Stimulated activated CD4-positive, alpha-beta T cell treated with anti-CD3 and anti-CD28 coated beads, Interleukin-1b, Interleukin-23, amount 100 ng/mL, for 1 hour (primary cell): ENCODE results near the gene C17orf78.
"Not testable (repeated sequence)": the region's sequence is repeated elsewhere in the genome, so short reads cannot be mapped to it uniquely, and the experiment has no call there.

Experiments used
- DNase-seq, 2 donors: peaks; one replicate each; pipeline ENCODE4 v3.0.0-alpha.2; 2020; ENCODE audit warnings: low read depth in 2 of 2

Gene C17orf78

DNA sequence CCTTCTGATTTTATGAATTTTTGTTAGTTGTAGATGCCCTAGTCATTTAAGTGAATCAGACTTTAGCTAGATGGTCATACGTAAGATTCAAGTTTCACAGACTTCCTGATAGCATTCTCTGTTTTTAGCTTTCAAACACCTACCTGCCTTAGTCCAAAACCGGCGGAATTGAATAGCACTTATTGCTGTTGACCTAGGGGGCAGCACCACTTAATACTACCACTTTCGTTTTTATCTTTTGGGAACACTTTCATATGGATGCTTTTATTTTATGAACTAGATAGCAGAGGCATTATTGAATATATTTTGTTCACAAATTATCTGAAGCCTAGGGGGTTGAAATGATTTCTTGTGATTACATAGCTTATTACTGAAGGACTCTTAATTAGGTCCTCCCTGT, 62.4 kb downstream of the C17orf78 start:
- DNase-seq, result no peak

GRCh38 chr17:37440424-37440823, 64.6 kb downstream of the C17orf78 start:
- DNase-seq, result no peak

DNA sequence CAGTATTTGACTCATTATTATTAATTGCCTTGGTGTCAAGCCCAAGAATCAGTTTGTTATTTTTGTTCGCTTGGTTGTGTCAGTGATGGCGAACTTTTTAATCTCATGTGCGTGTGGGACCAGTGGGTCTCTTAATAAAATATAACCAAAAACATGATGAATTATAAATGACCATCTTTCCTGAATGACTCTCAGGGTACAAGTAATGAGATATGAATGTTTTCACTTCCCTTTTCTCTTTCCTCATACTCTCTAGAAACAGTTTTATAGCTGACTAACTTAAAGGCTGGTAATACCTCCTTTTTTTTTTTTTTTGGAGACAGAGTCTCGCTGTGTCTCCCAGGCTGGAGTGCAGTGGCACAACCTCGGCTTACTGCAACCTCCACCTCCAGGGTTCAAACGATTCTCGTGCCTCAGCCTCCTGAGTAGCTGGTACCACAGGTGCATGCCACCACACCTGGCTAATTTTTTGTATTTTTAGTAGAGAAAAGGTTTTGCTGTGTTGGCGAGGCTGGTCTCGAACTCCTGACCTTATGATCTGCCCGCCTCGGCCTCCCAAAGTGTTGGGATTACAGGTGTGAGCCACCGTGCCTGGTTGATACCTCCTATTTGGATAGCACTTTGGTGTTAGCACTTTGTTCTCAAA, 65.7 kb downstream of the C17orf78 start:
- not testable (repeated sequence) for DNase-seq
